Gastrocnemius medialis (tissue), 4 donors: ENCODE results near the gene LMO7. TPM values are rescaled to one million over a fixed set of nuclear protein-coding genes. Genes with fewer than 3 reads are reported as not detected.

Source experiments
- ATAC-seq, 2 donors: fragments of 150-250 bp; one replicate each; pipeline ENCODE4 v1.9.1; 2016
- DNase-seq, 2 donors: peaks; one replicate each; pipeline ENCODE4 v3.0.0-alpha.2; 2019
- H3K27ac ChIP-seq, 4 donors: fragments of 200-600 bp; sonication (generic); 1 replicate in 1 of 4; 2 replicates in 3 of 4; pipeline ENCODE4 v1.5.1; 2016 to 2018; ENCODE audit warnings: mild to moderate bottlenecking in 2 of 4, moderate library complexity in 1 of 4
- H3K27me3 ChIP-seq, 3 donors: fragments of 200-600 bp; sonication (generic) in 2 of 3; 1 replicate in 1 of 3; 2 replicates in 2 of 3; pipeline versions ENCODE4 v1.5.1 to v1.6.0; 2016 to 2019; ENCODE audit warnings: mild to moderate bottlenecking in 1 of 3, moderate library complexity in 1 of 3
- H3K36me3 ChIP-seq, 2 donors: fragments of 200-600 bp; sonication (generic) in 1 of 2; one replicate each; pipeline ENCODE4 v1.5.1; 2017 to 2018
- H3K4me1 ChIP-seq, 2 donors: fragments of 200-600 bp; sonication (generic) in 1 of 2; one replicate each; pipeline ENCODE4 v1.5.1; 2016 to 2017; ENCODE audit warnings: mild to moderate bottlenecking in 2 of 2
- H3K4me3 ChIP-seq, 4 donors: fragments of 200-600 bp; sonication (generic) in 3 of 4; 1 replicate in 1 of 4; 2 replicates in 3 of 4; pipeline ENCODE4 v1.5.1; 2016 to 2019; ENCODE audit warnings: mild to moderate bottlenecking in 2 of 4
- H3K9me3 ChIP-seq, 3 donors: fragments of 200-600 bp; sonication (generic) in 2 of 3; 1 replicate in 1 of 3; 2 replicates in 2 of 3; pipeline ENCODE4 v1.5.1; 2016 to 2019
- POLR2A ChIP-seq, 2 donors: fragments of 450-650 bp; IDR thresholded peaks; one replicate each; pipeline ENCODE4 v1.6.1; 2017; ENCODE audit warnings: antibody characterized with exemption in 2 of 2, mild to moderate bottlenecking in 2 of 2, moderate library complexity in 2 of 2
- in situ Hi-C, 4 donors: fragments of 200-750 bp; cut with MboI; loops; one replicate each; pipeline versions ENCODE4 v1.15.0 to v1.8.0; 2017; ENCODE audit warnings: low sequenced_read_pairs in 4 of 4
- intact Hi-C: fragments of 100-400 bp; cut with DNase I; formaldehyde crosslinking; loops from one replicate; pipeline ENCODE4 v1.15.1; 2023; ENCODE audit warnings: low total_unique reads
- total RNA-seq, 4 donors: library from RNA; depleted of rRNA; stranded (reverse); fragments of >200 nt; gene quantifications; one replicate each; pipeline versions ENCODE4 v1.1.0 to v1.2.3, GENCODE V29; 2016
- TF ChIP-seq, protein P1 (sequence below), 5 experiments: fragments of 450-650 bp in 3 of 5; fragments of 200-600 bp in 2 of 5; sonication (generic) in 2 of 5; IDR thresholded peaks in 4 of 5; conservative IDR thresholded peaks in 1 of 5; 1 replicate in 4 of 5; 2 replicates in 1 of 5; pipeline ENCODE4 v1.5.1; 2016 to 2019; ENCODE audit warnings: antibody characterized with exemption in 5 of 5, mild to moderate bottlenecking in 3 of 5, moderate library complexity in 3 of 5

The LMO7 gene
- total RNA-seq, 4 donors from 2014 or later = 68.3 to 134 (median 95.9) TPM

DNA sequence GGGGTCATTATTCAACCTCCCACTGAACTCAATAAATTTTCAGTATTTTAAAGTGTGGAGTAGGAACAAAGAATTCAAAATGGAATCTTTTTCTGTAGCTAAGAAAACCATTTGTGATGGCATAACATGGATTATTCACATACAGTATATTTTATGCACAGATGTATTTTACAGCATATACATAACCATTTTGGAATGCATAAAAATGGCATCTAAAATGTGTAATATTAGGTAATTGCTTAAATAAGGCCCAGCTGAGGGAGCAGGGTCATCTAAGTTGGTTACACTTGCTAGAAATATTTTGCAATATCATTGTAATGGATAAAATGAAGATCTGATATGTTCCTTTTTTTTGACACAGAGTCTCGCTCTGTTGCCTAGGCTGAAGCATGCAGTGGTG, 146.9 kb downstream of the LMO7 start:
- TF ChIP-seq POLR2A (IDR thresholded peaks at IDR 0.05) = no peak
- TF ChIP-seq, protein P1, sequence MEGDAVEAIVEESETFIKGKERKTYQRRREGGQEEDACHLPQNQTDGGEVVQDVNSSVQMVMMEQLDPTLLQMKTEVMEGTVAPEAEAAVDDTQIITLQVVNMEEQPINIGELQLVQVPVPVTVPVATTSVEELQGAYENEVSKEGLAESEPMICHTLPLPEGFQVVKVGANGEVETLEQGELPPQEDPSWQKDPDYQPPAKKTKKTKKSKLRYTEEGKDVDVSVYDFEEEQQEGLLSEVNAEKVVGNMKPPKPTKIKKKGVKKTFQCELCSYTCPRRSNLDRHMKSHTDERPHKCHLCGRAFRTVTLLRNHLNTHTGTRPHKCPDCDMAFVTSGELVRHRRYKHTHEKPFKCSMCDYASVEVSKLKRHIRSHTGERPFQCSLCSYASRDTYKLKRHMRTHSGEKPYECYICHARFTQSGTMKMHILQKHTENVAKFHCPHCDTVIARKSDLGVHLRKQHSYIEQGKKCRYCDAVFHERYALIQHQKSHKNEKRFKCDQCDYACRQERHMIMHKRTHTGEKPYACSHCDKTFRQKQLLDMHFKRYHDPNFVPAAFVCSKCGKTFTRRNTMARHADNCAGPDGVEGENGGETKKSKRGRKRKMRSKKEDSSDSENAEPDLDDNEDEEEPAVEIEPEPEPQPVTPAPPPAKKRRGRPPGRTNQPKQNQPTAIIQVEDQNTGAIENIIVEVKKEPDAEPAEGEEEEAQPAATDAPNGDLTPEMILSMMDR (IDR thresholded peaks at IDR 0.05 in 4 of 5, conservative IDR thresholded peaks at IDR 0.05 in 1 of 5) = no peak
- DNase-seq (no peak), ATAC-seq (no peak)
- H3K9me3 ChIP-seq = no peaks in the 10 kb centered on the region
- in situ Hi-C loops (no loop called here), intact Hi-C loops (no loop called here)
- H3K4me3 ChIP-seq = no peak overlapping the region
- H3K27ac ChIP-seq = peak overlapping the region in 2 of 4 donors; percentile 86 to 88
- H3K4me1 ChIP-seq = peaks cover 24 to 36% of the 10 kb centered on the region in 2 donors
- no peaks in the 10 kb centered on the region for H3K36me3 ChIP-seq
- no peaks in the 10 kb centered on the region for H3K27me3 ChIP-seq

DNA sequence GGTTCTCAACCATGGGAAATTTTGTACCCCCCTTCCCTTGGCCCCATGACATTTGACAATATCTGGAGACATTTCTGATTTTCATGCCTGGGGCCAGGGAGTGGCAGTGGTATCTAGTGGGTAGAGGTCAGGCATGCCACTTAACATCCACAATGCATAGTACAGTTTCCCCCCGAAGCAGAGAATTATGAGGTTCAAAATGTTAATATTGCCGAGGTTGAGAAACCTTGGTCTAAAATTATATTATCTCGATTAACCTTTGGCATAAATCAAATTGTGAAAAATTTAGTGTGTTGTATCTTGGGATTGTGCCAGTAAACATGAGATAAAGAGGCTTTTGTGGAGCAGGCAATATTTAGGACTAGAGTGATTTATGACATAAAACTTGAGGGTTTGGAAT, 147.9 kb downstream of the LMO7 start:
- in situ Hi-C loops = no loop called here
- ATAC-seq = no peak
- H3K36me3 ChIP-seq = no peaks in the 10 kb centered on the region

DNA sequence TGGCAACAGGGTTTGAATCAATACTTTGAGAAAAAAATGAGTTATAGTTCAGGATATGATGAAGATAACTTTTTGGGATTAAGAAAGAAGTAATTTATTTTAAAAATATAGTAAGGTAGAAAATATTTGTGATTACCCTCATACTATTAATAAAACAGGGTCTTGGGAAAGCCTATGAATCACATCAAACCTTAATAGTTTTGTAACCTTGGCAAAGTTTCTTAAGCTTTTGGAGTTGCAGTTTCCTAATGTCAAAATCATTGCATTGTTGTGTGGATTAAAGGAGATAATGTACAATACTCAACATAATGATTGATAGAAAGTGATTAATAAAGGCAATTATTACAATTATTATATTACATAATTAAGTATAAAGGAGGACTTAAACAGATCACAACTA, 149.0 kb downstream of the LMO7 start:
- H3K4me1 ChIP-seq = peaks cover 46 to 57% of the 10 kb centered on the region in 2 donors
- H3K27ac ChIP-seq = peak overlapping the region; percentile 86 to 88 (median 87)
- intact Hi-C loops = no loop called here
- no peaks in the 10 kb centered on the region for H3K27me3 ChIP-seq
- DNase-seq (no peak), ATAC-seq (no peak)
- TF ChIP-seq, protein P1 (IDR thresholded peaks at IDR 0.05 in 4 of 5, conservative IDR thresholded peaks at IDR 0.05 in 1 of 5) = no peak
- TF ChIP-seq POLR2A (IDR thresholded peaks at IDR 0.05) = no peak
- H3K4me3 ChIP-seq = no peak overlapping the region
- in situ Hi-C loops = no loop called here
- H3K36me3 ChIP-seq = no peaks in the 10 kb centered on the region
- no peaks in the 10 kb centered on the region for H3K9me3 ChIP-seq

More for the DNA sequence above, 147.9 kb downstream of the LMO7 start:
- intact Hi-C loops = no loop called here
- DNase-seq = no peak
- H3K4me3 ChIP-seq = no peak overlapping the region
- H3K4me1 ChIP-seq = peaks cover 35 to 46% of the 10 kb centered on the region in 2 donors
- no peaks in the 10 kb centered on the region for H3K27me3 ChIP-seq
- H3K9me3 ChIP-seq = no peaks in the 10 kb centered on the region
- H3K27ac ChIP-seq = peak overlapping the region; percentile 27 to 88 (median 86)
- TF ChIP-seq, protein P1 (IDR thresholded peaks at IDR 0.05 in 4 of 5, conservative IDR thresholded peaks at IDR 0.05 in 1 of 5) = no peak
- no peak for TF ChIP-seq POLR2A (IDR thresholded peaks at IDR 0.05)

DNA sequence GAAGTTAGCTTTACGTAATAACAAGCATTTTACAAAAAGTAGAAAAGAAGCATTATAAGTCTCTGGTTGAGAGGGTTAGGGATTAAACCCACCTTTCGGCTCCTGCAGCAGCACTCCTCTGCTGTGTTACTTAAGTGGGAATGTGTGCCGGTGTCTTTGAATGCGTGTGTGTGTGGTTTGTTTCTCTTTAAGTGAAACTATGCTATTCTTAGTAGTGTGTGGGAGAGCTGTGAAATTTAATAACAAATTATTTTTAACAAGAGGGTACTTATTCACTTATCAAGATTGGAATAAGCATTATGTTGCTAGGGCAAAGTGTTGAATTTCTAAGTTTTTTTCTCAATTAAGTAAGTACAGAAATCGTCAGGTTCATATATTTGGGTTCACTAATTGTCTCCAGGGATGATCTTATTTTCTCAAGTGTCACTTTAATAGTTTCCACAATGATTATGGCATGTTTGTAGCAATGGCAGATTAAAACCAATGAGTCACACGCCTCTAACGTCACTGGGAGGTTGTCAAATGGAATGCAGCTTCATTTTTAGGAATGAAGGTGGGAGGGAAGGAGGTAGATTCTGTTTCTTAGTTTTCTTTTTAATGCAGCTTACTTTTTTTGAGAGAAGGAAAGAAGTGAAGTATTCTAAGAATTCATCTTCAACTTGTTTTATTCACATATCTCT, 151.3 kb downstream of the LMO7 start:
- peak overlapping the region; percentile 86 to 88 (median 87) for H3K27ac ChIP-seq
- no peak for ATAC-seq
- TF ChIP-seq, protein P1 (IDR thresholded peaks at IDR 0.05 in 4 of 5, conservative IDR thresholded peaks at IDR 0.05 in 1 of 5) = no peak
- no peak for TF ChIP-seq POLR2A (IDR thresholded peaks at IDR 0.05)
- in situ Hi-C loops = no loop called here
- H3K36me3 ChIP-seq = no peaks in the 10 kb centered on the region
- peak overlapping the region in 3 of 4 donors; percentile 13 to 38 (median 21) for H3K4me3 ChIP-seq
- H3K4me1 ChIP-seq = peaks cover 63 to 74% of the 10 kb centered on the region in 2 donors
- intact Hi-C loops = loop anchor here (1.0 to 2.0 kb wide), 2 partner anchors 17 to 23 kb away; no protein-coding TSS in a partner anchor
- no peak for DNase-seq
- H3K9me3 ChIP-seq = no peaks in the 10 kb centered on the region
- no peaks in the 10 kb centered on the region for H3K27me3 ChIP-seq
